Measurements from ENCODE around the gene TMEM267.

GRCh38 chr5:43530648-43531047 is 47.0 kb upstream of the TMEM267 start:
- TF ChIP-seq CTCF (IDR thresholded peaks at IDR 0.05), result no peak
- no peak for TF ChIP-seq POLR2A (IDR thresholded peaks at IDR 0.05)
